CD14-positive monocyte (primary cell): ENCODE data around the gene ATG101. TPM values are rescaled to one million over a fixed set of nuclear protein-coding genes. Genes with fewer than 3 reads are reported as not detected.

Experiments used
- DNase-seq, 3 donors: peaks; one replicate each; pipeline ENCODE4 v3.0.0-alpha.2; 2011 to 2022
- H2AFZ ChIP-seq: 2 replicates; pipeline ENCODE4 v1.6.0; 2012; ENCODE audit warnings: mild to moderate bottlenecking, low read depth, low read length, inconsistent platforms; ENCODE audit not compliant: insufficient read depth, poor library complexity, severe bottlenecking
- H3K27ac ChIP-seq, 2 donors: 1 replicate in 1 of 2; 2 replicates in 1 of 2; pipeline ENCODE4 v1.5.1; 2012 to 2013; ENCODE audit warnings: low read length in 2 of 2, control low read depth in 1 of 2, inconsistent platforms in 1 of 2, low read depth in 1 of 2, mild to moderate bottlenecking in 1 of 2
- H3K27me3 ChIP-seq, 2 donors: one replicate each; pipeline versions ENCODE4 v1.6.0 to v1.6.1; 2011 to 2013; ENCODE audit warnings: low read length in 2 of 2; ENCODE audit not compliant: control insufficient read depth in 2 of 2, insufficient read depth in 2 of 2
- H3K36me3 ChIP-seq, 2 donors: replicated peaks in 1 of 2; 1 replicate in 1 of 2; 2 replicates in 1 of 2; pipeline versions ENCODE4 v1.5.1 to v1.6.1; 2012 to 2013; ENCODE audit warnings: low read length in 2 of 2, control low read depth in 1 of 2, inconsistent platforms in 1 of 2, mild to moderate bottlenecking in 1 of 2; ENCODE audit not compliant: insufficient read depth in 2 of 2, control insufficient read depth in 1 of 2
- H3K4me1 ChIP-seq, 2 donors: 1 replicate in 1 of 2; 2 replicates in 1 of 2; pipeline versions ENCODE4 v1.5.1 to v1.6.1; 2012 to 2013; ENCODE audit warnings: low read length in 2 of 2, control low read depth in 1 of 2, inconsistent platforms in 1 of 2, mild to moderate bottlenecking in 1 of 2, moderate library complexity in 1 of 2; ENCODE audit not compliant: insufficient read depth in 2 of 2, control insufficient read depth in 1 of 2
- H3K4me2 ChIP-seq: replicated peaks from 2 replicates; pipeline ENCODE3; 2012; ENCODE audit warnings: low read length, moderate library complexity, mild to moderate bottlenecking; ENCODE audit not compliant: poor library complexity, severe bottlenecking; ENCODE audit errors: extremely low read depth
- H3K4me3 ChIP-seq, 3 experiments: fragments of 200-600 bp in 1 of 3; sonication (generic) in 1 of 3; replicated peaks in 1 of 3; 1 replicate in 2 of 3; 2 replicates in 1 of 3; pipeline ENCODE4 v1.5.1; 2011 to 2013; ENCODE audit warnings: low read length in 3 of 3, mild to moderate bottlenecking in 3 of 3, control low read depth in 2 of 3, low read depth in 2 of 3, inconsistent platforms in 1 of 3, moderate library complexity in 1 of 3
- H3K79me2 ChIP-seq: 2 replicates; pipeline ENCODE4 v1.6.0; 2012; ENCODE audit warnings: mild to moderate bottlenecking, control low read depth, inconsistent platforms, low read length, moderate library complexity; ENCODE audit not compliant: insufficient read depth
- H3K9ac ChIP-seq: 2 replicates; pipeline ENCODE4 v1.6.0; 2017; ENCODE audit warnings: low read length, mild to moderate bottlenecking; ENCODE audit not compliant: insufficient read depth, poor library complexity, severe bottlenecking
- H3K9me3 ChIP-seq, 2 donors: replicated peaks in 1 of 2; 1 replicate in 1 of 2; 2 replicates in 1 of 2; pipeline versions ENCODE4 v1.5.1 to v1.6.1; 2012 to 2013; ENCODE audit warnings: low read length in 2 of 2, control low read depth in 1 of 2; ENCODE audit not compliant: control insufficient read depth in 1 of 2, insufficient read depth in 1 of 2
- H4K20me1 ChIP-seq: 2 replicates; pipeline ENCODE4 v1.6.0; 2012; ENCODE audit warnings: mild to moderate bottlenecking, low read length, control low read depth, moderate library complexity; ENCODE audit not compliant: insufficient read depth
- H3K27ac Mint-ChIP-seq, 7 donors: one replicate each; pipeline ENCODE4 v1.8.0; 2020; ENCODE audit warnings: mild to moderate bottlenecking in 7 of 7, mixed read lengths in 7 of 7, moderate library complexity in 6 of 7, inconsistent platforms in 2 of 7
- H3K27me3 Mint-ChIP-seq, 3 donors: one replicate each; pipeline ENCODE4 v1.8.0; 2021 to 2022; ENCODE audit warnings: low read depth in 3 of 3, mild to moderate bottlenecking in 3 of 3, mixed read lengths in 3 of 3, moderate library complexity in 3 of 3, inconsistent platforms in 1 of 3
- H3K36me3 Mint-ChIP-seq, 2 donors: one replicate each; pipeline ENCODE4 v1.8.0; 2020; ENCODE audit warnings: mixed read lengths in 2 of 2, inconsistent platforms in 1 of 2, mild to moderate bottlenecking in 1 of 2
- H3K4me1 Mint-ChIP-seq: one replicate; pipeline ENCODE4 v1.8.0; 2020; ENCODE audit warnings: mild to moderate bottlenecking, mixed read lengths
- H3K4me3 Mint-ChIP-seq, 2 donors: one replicate each; pipeline ENCODE4 v1.8.0; 2020; ENCODE audit warnings: mild to moderate bottlenecking in 2 of 2, mixed read lengths in 2 of 2, moderate library complexity in 1 of 2
- H3K9me3 Mint-ChIP-seq, 7 donors: one replicate each; pipeline ENCODE4 v1.8.0; 2020 to 2022; ENCODE audit warnings: mixed read lengths in 7 of 7, mild to moderate bottlenecking in 6 of 7, moderate library complexity in 6 of 7, inconsistent platforms in 2 of 7
- WGBS: methylation state at CpG from one replicate; pipeline ENCODE4 v1.1.5; 2013; ENCODE audit warnings: missing lambda C conversion rate; ENCODE audit not compliant: insufficient coverage; 5-methylcytosine and 5-hydroxymethylcytosine counted together
- intact Hi-C, 2 donors: fragments of 100-400 bp; cut with micrococcal nuclease; formaldehyde crosslinking; loops; one replicate each; pipeline versions ENCODE4 v1.15.0 to v1.15.1; 2023
- polyA plus RNA-seq, 3 donors: library from polyadenylated mRNA; depleted of rRNA in 1 of 3; unstranded in 2 of 3; stranded (reverse) in 1 of 3; fragments of 300-500 nt in 2 of 3; fragments of >200 nt in 1 of 3; fragmentation: Illumina TruSeq in 2 of 3; gene quantifications; 1 replicate in 2 of 3; 2 replicates in 1 of 3; pipeline ENCODE4 v1.2.3, GENCODE V29; 2012 to 2021
- TF ChIP-seq, protein P1 (sequence below): fragments of 200-600 bp; IDR thresholded peaks from one replicate; pipeline ENCODE4 v1.8.0; 2022; ENCODE audit warnings: antibody characterized with exemption, mild to moderate bottlenecking

ATG101 gene
- polyA plus RNA-seq, 3 donors: 20.5 to 120 (median 26.4) TPM

DNA sequence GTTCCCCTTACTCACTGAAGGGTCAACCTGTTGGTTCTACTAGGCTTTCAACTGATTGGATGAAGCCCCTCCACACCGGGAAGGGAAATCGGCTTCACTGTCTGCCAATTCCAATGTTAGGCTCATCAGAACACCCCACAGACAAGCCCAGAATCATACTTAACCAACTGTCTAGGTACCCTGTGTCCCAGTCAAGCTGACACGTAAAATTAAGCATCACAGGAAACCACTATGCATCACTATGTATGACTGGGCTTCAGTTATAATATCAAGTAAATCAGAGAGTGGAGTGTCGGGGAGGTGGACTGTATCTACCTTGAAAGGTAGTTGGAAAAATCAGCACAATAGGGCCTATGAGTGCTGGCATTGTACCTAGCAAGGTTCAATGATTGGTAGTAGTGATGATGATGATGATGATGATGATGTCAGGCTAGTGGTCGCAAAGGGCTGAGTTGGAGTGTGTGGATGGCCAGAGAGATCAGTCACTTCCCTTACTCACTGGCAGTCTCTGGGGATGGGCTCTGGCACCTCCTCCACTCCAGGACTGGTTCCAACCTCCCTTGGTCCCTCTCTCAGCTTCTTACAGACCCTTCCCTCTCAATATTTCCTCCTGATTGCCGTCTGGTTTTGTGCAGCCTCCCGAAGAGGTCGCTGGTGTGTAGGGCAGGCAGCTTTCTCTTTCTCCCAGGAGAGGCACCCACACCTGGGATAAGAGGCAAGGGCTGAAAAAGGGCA lies 3.3 kb upstream of the ATG101 start:
- no peaks in the 10 kb centered on the region for H3K9me3 ChIP-seq
- Mint-ChIP-seq H3K9me3 (peaks cover 0 to 4% (median 0%) of the 10 kb centered on the region in 7 donors), H3K27me3 (peaks cover 2 to 26% (median 21%) of the 10 kb centered on the region in 3 donors), H3K4me3 (no peak overlapping the region), H3K27ac (peak overlapping the region in 4 of 7 donors; percentile 3 to 74 (median 24)), H3K4me1 (peaks cover 37% of the 10 kb centered on the region), H3K36me3 (no peaks in the 10 kb centered on the region)
- H3K79me2 ChIP-seq: peaks cover 17% of the 10 kb centered on the region
- peak in 2 of 3 donors; percentile 23 to 54 for DNase-seq
- TF ChIP-seq, protein P1, sequence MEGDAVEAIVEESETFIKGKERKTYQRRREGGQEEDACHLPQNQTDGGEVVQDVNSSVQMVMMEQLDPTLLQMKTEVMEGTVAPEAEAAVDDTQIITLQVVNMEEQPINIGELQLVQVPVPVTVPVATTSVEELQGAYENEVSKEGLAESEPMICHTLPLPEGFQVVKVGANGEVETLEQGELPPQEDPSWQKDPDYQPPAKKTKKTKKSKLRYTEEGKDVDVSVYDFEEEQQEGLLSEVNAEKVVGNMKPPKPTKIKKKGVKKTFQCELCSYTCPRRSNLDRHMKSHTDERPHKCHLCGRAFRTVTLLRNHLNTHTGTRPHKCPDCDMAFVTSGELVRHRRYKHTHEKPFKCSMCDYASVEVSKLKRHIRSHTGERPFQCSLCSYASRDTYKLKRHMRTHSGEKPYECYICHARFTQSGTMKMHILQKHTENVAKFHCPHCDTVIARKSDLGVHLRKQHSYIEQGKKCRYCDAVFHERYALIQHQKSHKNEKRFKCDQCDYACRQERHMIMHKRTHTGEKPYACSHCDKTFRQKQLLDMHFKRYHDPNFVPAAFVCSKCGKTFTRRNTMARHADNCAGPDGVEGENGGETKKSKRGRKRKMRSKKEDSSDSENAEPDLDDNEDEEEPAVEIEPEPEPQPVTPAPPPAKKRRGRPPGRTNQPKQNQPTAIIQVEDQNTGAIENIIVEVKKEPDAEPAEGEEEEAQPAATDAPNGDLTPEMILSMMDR: no peak
- intact Hi-C loops: loop anchor here in 1 of 2 donors (5.0 kb wide), 1 partner anchor 39 kb away; no protein-coding TSS in a partner anchor
- no peaks in the 10 kb centered on the region for H4K20me1 ChIP-seq
- H3K4me3 ChIP-seq: no peak overlapping the region
- H3K4me1 ChIP-seq: peaks cover 20% of the 10 kb centered on the region in 2 donors
- no peak overlapping the region for H3K4me2 ChIP-seq
- peaks cover 0 to 5% of the 10 kb centered on the region in 2 donors for H3K27me3 ChIP-seq
- H3K36me3 ChIP-seq: no peaks in the 10 kb centered on the region
- H3K9ac ChIP-seq: no peak overlapping the region
- no peak overlapping the region for H2AFZ ChIP-seq
- 54% methylated on average over 3 of the region's 8 CpGs for WGBS
- no peak overlapping the region for H3K27ac ChIP-seq

DNA sequence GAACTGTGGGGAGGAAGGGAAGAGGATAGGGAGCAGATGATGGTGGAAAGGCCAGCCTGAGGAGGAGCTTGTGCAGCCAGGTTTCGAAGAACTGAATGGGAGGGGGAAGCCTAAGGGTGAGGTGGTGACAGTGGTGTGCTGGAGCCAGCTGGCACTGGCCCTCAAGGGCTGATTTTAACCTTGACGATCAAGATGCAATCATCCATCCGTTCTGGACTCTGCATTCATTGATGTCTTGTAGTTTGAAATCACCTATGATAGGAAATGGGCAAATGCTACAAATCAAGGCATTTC lies 2.8 kb upstream of the ATG101 start:
- H3K4me1 ChIP-seq: peaks cover 20 to 21% of the 10 kb centered on the region in 2 donors
- peaks cover 2% of the 10 kb centered on the region in 2 donors for H3K36me3 Mint-ChIP-seq

More for the DNA sequence above, 2.8 kb upstream of the ATG101 start:
- TF ChIP-seq, protein P1: no peak
- Mint-ChIP-seq H3K27ac (peak overlapping the region in 4 of 7 donors; percentile 3 to 72 (median 17)), H3K4me1 (peaks cover 40% of the 10 kb centered on the region), H3K9me3 (peaks cover 0 to 4% (median 0%) of the 10 kb centered on the region in 7 donors), H3K27me3 (peaks cover 2 to 26% (median 21%) of the 10 kb centered on the region in 3 donors), H3K4me3 (no peak overlapping the region)
- intact Hi-C loops: loop anchor here in 1 of 2 donors (5.0 kb wide), 1 partner anchor 40 kb away; no protein-coding TSS in a partner anchor
- Histone ChIP-seq H3K9me3 (no peaks in the 10 kb centered on the region), H3K36me3 (peaks cover under 1 to 4% of the 10 kb centered on the region in 2 donors), H3K27me3 (peaks cover 0 to 5% of the 10 kb centered on the region in 2 donors), H3K4me2 (no peak overlapping the region), H3K27ac (no peak overlapping the region), H3K4me3 (no peak overlapping the region), H4K20me1 (no peaks in the 10 kb centered on the region), H3K9ac (no peak overlapping the region), H3K79me2 (peaks cover 22% of the 10 kb centered on the region), H2AFZ (no peak overlapping the region)
- no peak for DNase-seq
- WGBS: 92% methylated on average over 1 of the region's 3 CpGs
